HepG2 (cell line): ENCODE results near the gene EFCAB13. TPM values are rescaled to one million over a fixed set of nuclear protein-coding genes. Genes with fewer than 3 reads are reported as not detected.
A peak's percentile ranks its signal among the peaks of the same experiment; 100 is the strongest.

Source experiments
- BRF2 ChIP-seq: sonication (generic); formaldehyde crosslinking; IDR thresholded peaks from 2 replicates; pipeline ENCODE4 v1.8.1; 2022; ENCODE audit warnings: mild to moderate bottlenecking, missing genetic modification reagents
- DMTF1 ChIP-seq: sonication (generic); formaldehyde crosslinking; IDR thresholded peaks from 2 replicates; pipeline ENCODE4 v1.4.0; 2020; ENCODE audit warnings: mild to moderate bottlenecking, missing genetic modification reagents
- ELK4 ChIP-seq: sonication (generic); formaldehyde crosslinking; IDR thresholded peaks from 2 replicates; pipeline ENCODE4 v1.9.0; 2021; ENCODE audit warnings: missing genetic modification reagents, borderline replicate concordance
- GPBP1L1 ChIP-seq: sonication (generic); formaldehyde crosslinking; IDR thresholded peaks from 2 replicates; pipeline ENCODE4 v1.5.0; 2020; ENCODE audit warnings: mild to moderate bottlenecking, missing genetic modification reagents
- GTF3A ChIP-seq: sonication (generic); formaldehyde crosslinking; conservative IDR thresholded peaks from 2 replicates; pipeline ENCODE4 v1.4.0; 2020; ENCODE audit warnings: mild to moderate bottlenecking, missing genetic modification reagents
- MED1 ChIP-seq: sonication (generic); formaldehyde crosslinking; IDR thresholded peaks from 2 replicates; pipeline ENCODE4 v1.4.0; 2020; ENCODE audit warnings: missing genetic modification reagents
- SNAPC2 ChIP-seq: sonication (generic); formaldehyde crosslinking; IDR thresholded peaks from 2 replicates; pipeline ENCODE4 v1.8.1; 2022; ENCODE audit warnings: mild to moderate bottlenecking, missing genetic modification reagents
- USF2 ChIP-seq, 2 experiments: sonication (generic) in 1 of 2; formaldehyde crosslinking in 1 of 2; IDR thresholded peaks; 2 replicates each; pipeline versions ENCODE4 v1.5.1 to v1.6.1; 2011 to 2020; ENCODE audit warnings: borderline replicate concordance in 1 of 2, low read depth in 1 of 2, low read length in 1 of 2, mild to moderate bottlenecking in 1 of 2, missing genetic modification reagents in 1 of 2, moderate library complexity in 1 of 2
- ZNF3 ChIP-seq: IDR thresholded peaks from 2 replicates; pipeline ENCODE4 v1.7.0; 2017; ENCODE audit warnings: inconsistent platforms
- ZNF569 ChIP-seq: sonication (generic); formaldehyde crosslinking; IDR thresholded peaks from 2 replicates; pipeline ENCODE4 v1.5.0; 2020; ENCODE audit warnings: mild to moderate bottlenecking, missing genetic modification reagents, moderate library complexity, borderline replicate concordance
- ZNF619 ChIP-seq: sonication (generic); formaldehyde crosslinking; IDR thresholded peaks from 2 replicates; pipeline ENCODE4 v1.4.0; 2020; ENCODE audit warnings: mild to moderate bottlenecking, missing genetic modification reagents
- ZNF776 ChIP-seq: sonication (generic); formaldehyde crosslinking; IDR thresholded peaks from 2 replicates; pipeline ENCODE4 v1.4.0; 2020; ENCODE audit warnings: mild to moderate bottlenecking, missing genetic modification reagents
- ZNF883 ChIP-seq: sonication (generic); formaldehyde crosslinking; IDR thresholded peaks from 2 replicates; pipeline ENCODE4 v1.5.1; 2020; ENCODE audit warnings: mild to moderate bottlenecking, missing genetic modification reagents; ENCODE audit errors: not compliant biosample characterization
- ZSCAN29 ChIP-seq: sonication (generic); formaldehyde crosslinking; conservative IDR thresholded peaks from 2 replicates; pipeline ENCODE4 v1.4.0; 2020; ENCODE audit warnings: mild to moderate bottlenecking, missing genetic modification reagents
- polyA plus RNA-seq, 8 experiments: library from polyadenylated mRNA; depleted of rRNA in 3 of 8; stranded (reverse) in 7 of 8; unstranded in 1 of 8; fragments of >200 nt; fragmentation: Illumina TruSeq in 4 of 8; extraction: Trizol in 4 of 8; gene quantifications; 2 replicates each; pipeline versions ENCODE4 v1.2.1 to v1.2.3, GENCODE V29; 2011 to 2016; ENCODE audit warnings: low read depth in 4 of 8, missing spikeins in 1 of 8, mixed read lengths in 1 of 8; ENCODE audit not compliant: insufficient read depth in 1 of 8
- total RNA-seq, 5 experiments: library from RNA; depleted of rRNA; stranded (reverse); fragments of >200 nt; fragmentation: Illumina TruSeq; extraction: Trizol; gene quantifications; 2 replicates each; pipeline ENCODE4 v1.2.3, GENCODE V29; 2016; ENCODE audit warnings: low read depth in 1 of 5

The EFCAB13 gene
- total and polyA plus RNA-seq, 2 of the 13 experiments (the other 11 are each of a cell fraction or from before 2014, with no cell fraction given), result 0.22 to 0.71 TPM

GRCh38 chr17:47323382-47324223, at the start of gene EFCAB13 (continued):
- TF ChIP-seq DMTF1 (CRISPR knock-in tag) (peak; percentile 94; the same call in 1 of the 2 replicates), SNAPC2 (CRISPR knock-in tag) (peak; percentile 87; the same call in 1 of the 2 replicates), ELK4 (CRISPR knock-in tag) (no peak), MED1 (CRISPR knock-in tag) (peak; percentile 74), ZNF569 (CRISPR knock-in tag) (no peak), ZNF619 (CRISPR knock-in tag) (no peak; the same call in 1 of the 2 replicates), ZSCAN29 (peak; percentile 95), GPBP1L1 (CRISPR knock-in tag) (no peak), USF2 (IDR thresholded peaks at IDR 0.05; ENCODE audit: low read depth, low read length) (peak; percentile 69), USF2 (CRISPR knock-in tag; IDR thresholded peaks at IDR 0.05; ENCODE audit: borderline replicate concordance) (peak; percentile 73; the same call in 1 of the 2 replicates), BRF2 (peak; percentile 97), ZNF776 (CRISPR knock-in tag) (peak; percentile 98; the same call in 1 of the 2 replicates), ZNF883 (CRISPR knock-in tag) (peak; percentile 98), GTF3A (CRISPR knock-in tag) (no peak), ZNF3 (CRISPR knock-in tag) (no peak)
